H9 (cell line): Measurements from ENCODE around the gene FAM177A1. TPM values are rescaled to one million over a fixed set of nuclear protein-coding genes. Genes with fewer than 3 reads are reported as not detected.

ENCODE experiments used
- DNase-seq: peaks from one replicate; pipeline ENCODE4 v3.0.0-alpha.2; 2017
- H2AFZ ChIP-seq: one replicate; pipeline ENCODE4 v1.6.1; 2013; ENCODE audit warnings: mild to moderate bottlenecking, low read length, control low read depth, moderate library complexity
- H2AK5ac ChIP-seq: 2 replicates; pipeline ENCODE4 v1.6.1; 2013; ENCODE audit warnings: low read length, control low read depth, mixed read lengths; ENCODE audit not compliant: insufficient read length
- H2BK120ac ChIP-seq: one replicate; pipeline ENCODE4 v1.6.1; 2013; ENCODE audit warnings: low read depth, mild to moderate bottlenecking, low read length, control low read depth, inconsistent platforms; ENCODE audit not compliant: poor library complexity, severe bottlenecking
- H2BK12ac ChIP-seq: 2 replicates; pipeline ENCODE4 v1.6.1; 2013; ENCODE audit warnings: low read length, control low read depth, mixed read lengths, low read depth; ENCODE audit not compliant: insufficient read length
- H2BK15ac ChIP-seq: 2 replicates; pipeline ENCODE4 v1.6.1; 2013; ENCODE audit warnings: low read depth, low read length, control low read depth
- H2BK20ac ChIP-seq: one replicate; pipeline ENCODE4 v1.6.1; 2013; ENCODE audit warnings: low read depth, mild to moderate bottlenecking, low read length, control low read depth, inconsistent platforms; ENCODE audit not compliant: poor library complexity, severe bottlenecking
- H2BK5ac ChIP-seq: 2 replicates; pipeline ENCODE4 v1.6.1; 2013; ENCODE audit warnings: low read length, control low read depth, mixed read lengths; ENCODE audit not compliant: insufficient read length
- H3K14ac ChIP-seq: 2 replicates; pipeline ENCODE4 v1.6.1; 2013; ENCODE audit warnings: low read length, control low read depth; ENCODE audit not compliant: insufficient read depth
- H3K18ac ChIP-seq: 2 replicates; pipeline ENCODE4 v1.6.1; 2013; ENCODE audit warnings: low read depth, mild to moderate bottlenecking, mixed read lengths, low read length, control low read depth; ENCODE audit not compliant: insufficient read length
- H3K23ac ChIP-seq: 2 replicates; pipeline ENCODE4 v1.6.1; 2013; ENCODE audit warnings: low read length, control low read depth, mixed read lengths, low read depth; ENCODE audit not compliant: insufficient read length
- H3K23me2 ChIP-seq: 2 replicates; pipeline ENCODE4 v1.6.1; 2013; ENCODE audit warnings: low read depth, mild to moderate bottlenecking, mixed read lengths, low read length, control low read depth; ENCODE audit not compliant: insufficient read length, poor library complexity, severe bottlenecking
- H3K27ac ChIP-seq: 2 replicates; pipeline ENCODE4 v1.5.1; 2013; ENCODE audit warnings: low read length, control low read depth, mixed read lengths, low read depth; ENCODE audit not compliant: insufficient read length
- H3K27me3 ChIP-seq: 2 replicates; pipeline ENCODE4 v1.6.1; 2013; ENCODE audit warnings: low read length, control low read depth, inconsistent platforms; ENCODE audit not compliant: insufficient read depth
- H3K4ac ChIP-seq: 2 replicates; pipeline ENCODE4 v1.6.1; 2013; ENCODE audit warnings: low read depth, mild to moderate bottlenecking, control low read depth, inconsistent platforms, low read length, moderate library complexity
- H3K4me1 ChIP-seq: 2 replicates; pipeline ENCODE4 v1.6.1; 2013; ENCODE audit warnings: low read length, control low read depth, inconsistent platforms; ENCODE audit not compliant: insufficient read depth
- H3K4me2 ChIP-seq: 2 replicates; pipeline ENCODE4 v1.6.1; 2013; ENCODE audit warnings: low read length, control low read depth, mixed read lengths; ENCODE audit not compliant: insufficient read length, insufficient read depth
- H3K56ac ChIP-seq: 2 replicates; pipeline ENCODE4 v1.6.1; 2013; ENCODE audit warnings: low read depth, mild to moderate bottlenecking, mixed read lengths, low read length, control low read depth; ENCODE audit not compliant: insufficient read length
- H3K79me1 ChIP-seq: 2 replicates; pipeline ENCODE4 v1.6.1; 2013; ENCODE audit warnings: low read depth, mild to moderate bottlenecking, moderate library complexity, low read length, control low read depth, inconsistent platforms; ENCODE audit not compliant: insufficient read depth, poor library complexity, severe bottlenecking
- H3K79me2 ChIP-seq: 2 replicates; pipeline ENCODE4 v1.6.1; 2013; ENCODE audit warnings: low read length, control low read depth, inconsistent platforms; ENCODE audit not compliant: insufficient read depth
- H3K9ac ChIP-seq: 2 replicates; pipeline ENCODE4 v1.6.1; 2013; ENCODE audit warnings: low read length, control low read depth, mixed read lengths; ENCODE audit not compliant: insufficient read length; ENCODE audit errors: extremely low read depth
- H3K9me3 ChIP-seq: one replicate; pipeline ENCODE4 v1.6.1; 2013; ENCODE audit warnings: low read depth, low read length, inconsistent platforms; ENCODE audit not compliant: control insufficient read depth
- H3T11ph ChIP-seq: one replicate; pipeline ENCODE4 v1.6.1; 2013; ENCODE audit warnings: mild to moderate bottlenecking, low read length, control low read depth, inconsistent platforms
- H4K20me1 ChIP-seq: one replicate; pipeline ENCODE4 v1.6.1; 2013; ENCODE audit not compliant: control insufficient read depth, insufficient read length, insufficient read depth
- H4K5ac ChIP-seq: 2 replicates; pipeline ENCODE4 v1.6.1; 2013; ENCODE audit warnings: low read depth, mild to moderate bottlenecking, mixed read lengths, low read length, control low read depth; ENCODE audit not compliant: insufficient read length
- H4K8ac ChIP-seq: replicated peaks from 2 replicates; pipeline ENCODE4 v1.6.1; 2013; ENCODE audit warnings: low read length, control low read depth, mixed read lengths, low read depth; ENCODE audit not compliant: insufficient read length
- H4K91ac ChIP-seq: 2 replicates; pipeline ENCODE4 v1.6.1; 2013; ENCODE audit warnings: low read depth, mild to moderate bottlenecking, moderate library complexity, mixed read lengths, low read length, control low read depth; ENCODE audit not compliant: insufficient read length
- H3K27ac Mint-ChIP-seq, 3 experiments: 2 replicates in 2 of 3; 3 replicates in 1 of 3; pipeline ENCODE4 v1.8.0; 2020 to 2021; ENCODE audit warnings: mixed read lengths in 3 of 3, mild to moderate bottlenecking in 1 of 3, moderate library complexity in 1 of 3
- H3K27me3 Mint-ChIP-seq: 2 replicates; pipeline ENCODE4 v1.8.0; 2021; ENCODE audit warnings: low read depth, mild to moderate bottlenecking, moderate library complexity, mixed read lengths
- H3K36me3 Mint-ChIP-seq, 3 experiments: 2 replicates in 2 of 3; 3 replicates in 1 of 3; pipeline ENCODE4 v1.8.0; 2020 to 2021; ENCODE audit warnings: low read depth in 3 of 3, mixed read lengths in 3 of 3; ENCODE audit not compliant: insufficient read depth in 1 of 3
- H3K4me1 Mint-ChIP-seq, 2 experiments: 2 replicates each; pipeline ENCODE4 v1.8.0; 2020; ENCODE audit warnings: mixed read lengths in 2 of 2
- H3K4me3 Mint-ChIP-seq, 2 experiments: 2 replicates in 1 of 2; 3 replicates in 1 of 2; pipeline ENCODE4 v1.8.0; 2020 to 2021; ENCODE audit warnings: mild to moderate bottlenecking in 2 of 2, mixed read lengths in 2 of 2, moderate library complexity in 1 of 2
- H3K9me3 Mint-ChIP-seq, 2 experiments: 2 replicates in 1 of 2; 3 replicates in 1 of 2; pipeline ENCODE4 v1.8.0; 2020; ENCODE audit warnings: mild to moderate bottlenecking in 2 of 2, mixed read lengths in 2 of 2, moderate library complexity in 1 of 2
- WGBS: extraction: QIAGEN DNeasy Blood & Tissue Kit; methylation state at CpG from one replicate; pipeline ENCODE4 v1.1.7; 2013; ENCODE audit warnings: missing lambda C conversion rate, low lambda C conversion rate, mixed read lengths; ENCODE audit not compliant: insufficient read length; ENCODE audit errors: extremely low coverage; 5-methylcytosine and 5-hydroxymethylcytosine counted together
- total RNA-seq: library from RNA; stranded (reverse); gene quantifications from 2 replicates; pipeline ENCODE4 v1.2.1, GENCODE V29; 2021
- TF ChIP-seq, protein P1 (sequence below): fragments of 200-600 bp; sonication (generic); conservative IDR thresholded peaks from 3 replicates; pipeline ENCODE4 v1.8.0; 2021; ENCODE audit warnings: antibody characterized with exemption, mild to moderate bottlenecking

Gene FAM177A1
- total RNA-seq, 1 experiment from 2014 or later = 43.1 TPM

DNA sequence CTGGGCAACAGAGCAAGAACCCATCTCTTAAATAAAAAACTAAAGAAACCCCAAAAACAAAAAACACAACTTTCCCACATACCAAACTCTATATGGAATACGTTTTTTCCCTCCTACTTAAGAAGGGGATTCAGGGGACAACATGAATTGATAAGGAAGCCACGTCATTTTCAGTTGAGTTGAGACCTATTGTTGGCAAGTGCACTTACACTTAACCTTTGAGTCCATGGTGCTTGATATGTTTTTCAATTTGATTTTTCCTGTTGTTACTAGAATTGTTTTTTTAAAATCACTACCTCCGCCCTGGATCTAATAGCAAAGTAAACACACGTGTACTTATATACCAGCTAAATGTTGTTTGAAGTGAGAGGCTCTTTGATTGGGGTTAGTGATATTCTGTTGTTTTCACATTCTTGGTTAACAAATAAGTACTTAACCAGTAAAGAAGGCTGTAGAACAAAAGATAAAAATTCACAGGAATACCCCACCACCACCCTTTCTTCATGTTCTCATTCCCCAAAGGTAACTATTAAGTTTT, 2.0 kb downstream of the FAM177A1 start:
- TF ChIP-seq, protein P1, sequence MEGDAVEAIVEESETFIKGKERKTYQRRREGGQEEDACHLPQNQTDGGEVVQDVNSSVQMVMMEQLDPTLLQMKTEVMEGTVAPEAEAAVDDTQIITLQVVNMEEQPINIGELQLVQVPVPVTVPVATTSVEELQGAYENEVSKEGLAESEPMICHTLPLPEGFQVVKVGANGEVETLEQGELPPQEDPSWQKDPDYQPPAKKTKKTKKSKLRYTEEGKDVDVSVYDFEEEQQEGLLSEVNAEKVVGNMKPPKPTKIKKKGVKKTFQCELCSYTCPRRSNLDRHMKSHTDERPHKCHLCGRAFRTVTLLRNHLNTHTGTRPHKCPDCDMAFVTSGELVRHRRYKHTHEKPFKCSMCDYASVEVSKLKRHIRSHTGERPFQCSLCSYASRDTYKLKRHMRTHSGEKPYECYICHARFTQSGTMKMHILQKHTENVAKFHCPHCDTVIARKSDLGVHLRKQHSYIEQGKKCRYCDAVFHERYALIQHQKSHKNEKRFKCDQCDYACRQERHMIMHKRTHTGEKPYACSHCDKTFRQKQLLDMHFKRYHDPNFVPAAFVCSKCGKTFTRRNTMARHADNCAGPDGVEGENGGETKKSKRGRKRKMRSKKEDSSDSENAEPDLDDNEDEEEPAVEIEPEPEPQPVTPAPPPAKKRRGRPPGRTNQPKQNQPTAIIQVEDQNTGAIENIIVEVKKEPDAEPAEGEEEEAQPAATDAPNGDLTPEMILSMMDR = no peak
- Histone ChIP-seq H3K18ac (no peak overlapping the region), H2BK120ac (no peak overlapping the region), H2BK5ac (no peak overlapping the region), H3T11ph (no peak overlapping the region), H3K27ac (no peak overlapping the region), H4K5ac (no peak overlapping the region), H2AK5ac (no peak overlapping the region), H3K56ac (no peak overlapping the region), H2BK12ac (no peak overlapping the region), H3K79me1 (no peaks in the 10 kb centered on the region), H3K9ac (no peak overlapping the region), H2BK15ac (no peak overlapping the region), H3K23me2 (peaks cover 4% of the 10 kb centered on the region), H4K20me1 (no peaks in the 10 kb centered on the region), H3K14ac (no peak overlapping the region), H3K23ac (no peak overlapping the region), H2AFZ (no peak overlapping the region), H3K9me3 (no peaks in the 10 kb centered on the region), H3K4me1 (no peaks in the 10 kb centered on the region; the same call in 1 of the 2 replicates), H4K8ac (no peak overlapping the region), H3K27me3 (no peaks in the 10 kb centered on the region), H3K79me2 (no peaks in the 10 kb centered on the region), H2BK20ac (no peak overlapping the region), H4K91ac (no peak overlapping the region), H3K4ac (no peak overlapping the region), H3K4me2 (no peak overlapping the region)
- DNase-seq = no peak
- H3K27me3 Mint-ChIP-seq = no peaks in the 10 kb centered on the region; the same call in 1 of the 2 replicates
- H3K9me3 Mint-ChIP-seq = no peaks in the 10 kb centered on the region
- H3K4me3 Mint-ChIP-seq = peak overlapping the region; percentile 92 to 95
- 100% methylated on average over 1 of the region's 4 CpGs for WGBS
- peaks cover 11 to 17% of the 10 kb centered on the region in 2 experiments for H3K4me1 Mint-ChIP-seq
- H3K36me3 Mint-ChIP-seq = peaks cover 7 to 17% (median 16%) of the 10 kb centered on the region in 3 experiments; a peak in 6 of 7 replicates
- H3K27ac Mint-ChIP-seq = no peak overlapping the region
